OCI-LY1 (cell line): ENCODE results near the gene OAF.

Experiments used
- H2AFZ ChIP-seq: fragments of 200-600 bp; sonication (generic), shearing (Covaris generic); 2 replicates; pipeline ENCODE4 v1.6.0; 2014; ENCODE audit warnings: antibody characterized with exemption, mild to moderate bottlenecking, low read length
- H3F3A ChIP-seq: fragments of 200-600 bp; sonication (generic), shearing (Covaris generic); 2 replicates; pipeline ENCODE4 v1.6.0; 2014; ENCODE audit warnings: mild to moderate bottlenecking, antibody characterized with exemption, low read length, moderate library complexity; ENCODE audit not compliant: insufficient read depth
- H3K27ac ChIP-seq: fragments of 200-600 bp; sonication (generic); 2 replicates; pipeline ENCODE4 v1.5.1; 2014; ENCODE audit warnings: low read length, mixed run types, mild to moderate bottlenecking, low read depth; ENCODE audit not compliant: poor library complexity, severe bottlenecking
- H3K27me3 ChIP-seq: fragments of 200-600 bp; sonication (generic); 2 replicates; pipeline ENCODE4 v1.6.0; 2014; ENCODE audit warnings: antibody characterized with exemption, mild to moderate bottlenecking, low read length, moderate library complexity; ENCODE audit not compliant: insufficient read depth
- H3K36me3 ChIP-seq: fragments of 200-600 bp; sonication (generic); 2 replicates; pipeline ENCODE4 v1.6.1; 2014; ENCODE audit warnings: mild to moderate bottlenecking, antibody characterized with exemption, low read length, moderate library complexity, mixed read lengths; ENCODE audit not compliant: insufficient read depth
- H3K4me1 ChIP-seq: fragments of 200-600 bp; sonication (generic); 2 replicates; pipeline ENCODE4 v1.5.1; 2014; ENCODE audit warnings: mild to moderate bottlenecking, low read length, moderate library complexity; ENCODE audit not compliant: insufficient read depth, severe bottlenecking
- H3K4me2 ChIP-seq: fragments of 200-600 bp; sonication (generic), shearing (Covaris generic); 2 replicates; pipeline ENCODE4 v1.6.1; 2014; ENCODE audit warnings: low read length
- H3K4me3 ChIP-seq: fragments of 200-600 bp; sonication (generic); 2 replicates; pipeline ENCODE4 v1.5.1; 2014; ENCODE audit warnings: low read length, low read depth, mild to moderate bottlenecking, mixed read lengths; ENCODE audit not compliant: poor library complexity, severe bottlenecking
- H3K79me2 ChIP-seq: fragments of 200-600 bp; shearing (Covaris generic); 2 replicates; pipeline ENCODE4 v1.6.1; 2016; ENCODE audit warnings: mixed run types, low read length, mixed read lengths; ENCODE audit not compliant: insufficient read depth
- H3K9ac ChIP-seq: fragments of 200-600 bp; sonication (generic), shearing (Covaris generic); 2 replicates; pipeline ENCODE4 v1.6.1; 2014; ENCODE audit warnings: mild to moderate bottlenecking, low read length, mixed read lengths
- H3K9me2 ChIP-seq: fragments of 200-600 bp; sonication (generic), shearing (Covaris generic); 2 replicates; pipeline ENCODE4 v1.6.1; 2014; ENCODE audit warnings: low read depth, mild to moderate bottlenecking, low read length, mixed read lengths
- H3K9me3 ChIP-seq: fragments of 200-600 bp; shearing (Covaris generic); 2 replicates; pipeline ENCODE4 v1.6.1; 2014; ENCODE audit warnings: low read length, mixed read lengths
- H4K20me1 ChIP-seq: fragments of 200-600 bp; sonication (generic), shearing (Covaris generic); 2 replicates; pipeline ENCODE4 v1.6.0; 2016; ENCODE audit warnings: mild to moderate bottlenecking, low read length; ENCODE audit not compliant: insufficient read depth
- EZH2 ChIP-seq: fragments of 200-600 bp; sonication (generic), shearing (Covaris generic); IDR thresholded peaks from 2 replicates; pipeline ENCODE4 v1.8.0; 2017; ENCODE audit warnings: borderline replicate concordance, mixed run types, mild to moderate bottlenecking, antibody characterized with exemption, low read length, moderate library complexity, mixed read lengths
- TF ChIP-seq, protein P1 (sequence below): fragments of 200-600 bp; sonication (generic), shearing (Covaris generic); IDR thresholded peaks from 2 replicates; pipeline ENCODE4 v1.5.1; 2017; ENCODE audit warnings: mild to moderate bottlenecking, antibody characterized with exemption, low read length, moderate library complexity, mixed read lengths

The OAF gene

DNA sequence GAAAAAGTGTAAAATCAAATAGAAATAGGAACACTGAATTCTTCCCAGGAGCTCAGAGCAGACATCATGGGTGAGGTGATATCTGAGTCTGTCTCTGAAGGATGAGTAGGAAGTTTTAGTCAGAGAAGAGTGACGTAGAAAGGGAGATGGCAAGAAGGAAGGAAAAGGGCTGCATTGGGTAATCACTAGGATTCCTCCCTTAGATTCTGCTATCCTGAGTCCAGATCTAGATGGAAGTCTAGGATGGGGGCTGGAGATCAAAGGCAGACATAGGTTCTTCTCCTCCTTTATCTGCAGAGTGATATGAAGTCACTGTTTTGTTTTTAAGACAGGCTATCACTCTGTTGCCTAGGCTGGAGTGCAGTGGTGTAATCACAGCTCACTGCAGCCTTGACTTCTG lies 59.6 kb downstream of the OAF start:
- Histone ChIP-seq H3K9ac (no peak overlapping the region), H3K4me1 (no peaks in the 10 kb centered on the region), H3K27me3 (no peaks in the 10 kb centered on the region), H3K27ac (no peak overlapping the region), H3K79me2 (no peaks in the 10 kb centered on the region), H3K4me2 (no peak overlapping the region), H3K9me2 (no peaks in the 10 kb centered on the region), H3K9me3 (no peaks in the 10 kb centered on the region), H3F3A (no peaks in the 10 kb centered on the region), H2AFZ (no peak overlapping the region), H3K36me3 (no peaks in the 10 kb centered on the region), H4K20me1 (no peaks in the 10 kb centered on the region), H3K4me3 (no peak overlapping the region)
- no peak for TF ChIP-seq EZH2
- TF ChIP-seq, protein P1, sequence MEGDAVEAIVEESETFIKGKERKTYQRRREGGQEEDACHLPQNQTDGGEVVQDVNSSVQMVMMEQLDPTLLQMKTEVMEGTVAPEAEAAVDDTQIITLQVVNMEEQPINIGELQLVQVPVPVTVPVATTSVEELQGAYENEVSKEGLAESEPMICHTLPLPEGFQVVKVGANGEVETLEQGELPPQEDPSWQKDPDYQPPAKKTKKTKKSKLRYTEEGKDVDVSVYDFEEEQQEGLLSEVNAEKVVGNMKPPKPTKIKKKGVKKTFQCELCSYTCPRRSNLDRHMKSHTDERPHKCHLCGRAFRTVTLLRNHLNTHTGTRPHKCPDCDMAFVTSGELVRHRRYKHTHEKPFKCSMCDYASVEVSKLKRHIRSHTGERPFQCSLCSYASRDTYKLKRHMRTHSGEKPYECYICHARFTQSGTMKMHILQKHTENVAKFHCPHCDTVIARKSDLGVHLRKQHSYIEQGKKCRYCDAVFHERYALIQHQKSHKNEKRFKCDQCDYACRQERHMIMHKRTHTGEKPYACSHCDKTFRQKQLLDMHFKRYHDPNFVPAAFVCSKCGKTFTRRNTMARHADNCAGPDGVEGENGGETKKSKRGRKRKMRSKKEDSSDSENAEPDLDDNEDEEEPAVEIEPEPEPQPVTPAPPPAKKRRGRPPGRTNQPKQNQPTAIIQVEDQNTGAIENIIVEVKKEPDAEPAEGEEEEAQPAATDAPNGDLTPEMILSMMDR, result no peak

DNA sequence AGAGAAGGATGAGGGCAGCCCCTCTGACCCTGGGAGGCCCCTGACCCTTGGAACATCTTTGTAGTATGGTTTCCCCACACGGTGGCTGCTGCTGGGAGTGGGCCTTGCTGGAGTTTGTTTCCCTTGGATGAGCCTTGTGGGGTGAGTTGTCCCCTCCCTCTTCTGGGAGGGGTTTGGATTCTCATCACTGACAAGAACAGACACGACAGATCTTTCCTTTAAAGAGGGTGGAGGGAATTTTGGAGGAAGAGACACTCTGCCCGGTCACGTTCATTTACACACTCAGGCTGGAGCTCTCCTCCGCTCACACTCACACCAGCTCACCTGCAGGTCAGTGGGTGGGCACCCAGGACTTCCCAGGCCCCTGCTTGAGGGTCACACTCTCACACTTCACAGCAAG lies 60.8 kb downstream of the OAF start:
- no peaks in the 10 kb centered on the region for H3K36me3 ChIP-seq
- TF ChIP-seq EZH2, result no peak
- TF ChIP-seq, protein P1, result no peak
- no peaks in the 10 kb centered on the region for H4K20me1 ChIP-seq
- H3K4me3 ChIP-seq, result no peak overlapping the region
- H2AFZ ChIP-seq, result no peak overlapping the region
- no peak overlapping the region for H3K9ac ChIP-seq
- H3K9me3 ChIP-seq, result no peaks in the 10 kb centered on the region
- H3K9me2 ChIP-seq, result no peaks in the 10 kb centered on the region
- no peak overlapping the region for H3K27ac ChIP-seq
- no peaks in the 10 kb centered on the region for H3K4me1 ChIP-seq
- no peaks in the 10 kb centered on the region for H3K79me2 ChIP-seq
- H3F3A ChIP-seq, result no peaks in the 10 kb centered on the region
- no peaks in the 10 kb centered on the region for H3K27me3 ChIP-seq
- no peak overlapping the region for H3K4me2 ChIP-seq

DNA sequence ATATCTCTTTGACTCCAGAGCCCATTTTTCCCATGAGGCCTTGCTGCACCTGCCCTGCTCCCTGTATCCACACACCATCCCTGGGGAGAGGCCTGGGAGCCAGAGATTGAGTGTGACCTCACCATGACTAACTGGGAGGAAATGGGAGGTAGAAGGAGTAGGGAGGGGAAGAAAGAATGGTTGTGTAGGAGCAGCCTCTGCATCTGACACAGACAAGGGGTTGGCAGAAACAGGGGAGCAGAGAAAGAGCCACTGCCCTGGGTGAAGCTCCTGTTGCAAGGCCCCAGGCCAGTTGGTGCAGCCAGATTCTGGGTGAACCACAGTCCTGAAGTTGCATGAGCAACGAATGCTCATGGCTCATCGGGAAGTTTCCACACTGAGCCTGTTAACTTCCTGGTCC lies 61.5 kb downstream of the OAF start:
- Histone ChIP-seq H3K79me2 (no peaks in the 10 kb centered on the region), H3K9me3 (no peaks in the 10 kb centered on the region), H3K4me3 (no peak overlapping the region), H3K4me1 (no peaks in the 10 kb centered on the region), H3K27ac (no peak overlapping the region), H4K20me1 (no peaks in the 10 kb centered on the region), H2AFZ (no peak overlapping the region), H3K9me2 (no peaks in the 10 kb centered on the region), H3K9ac (no peak overlapping the region), H3K4me2 (no peak overlapping the region), H3F3A (no peaks in the 10 kb centered on the region), H3K27me3 (no peaks in the 10 kb centered on the region), H3K36me3 (no peaks in the 10 kb centered on the region)
- TF ChIP-seq EZH2, result no peak
- TF ChIP-seq, protein P1, result no peak
